Measurements from ENCODE around the gene TMEM212.

Gene TMEM212

DNA sequence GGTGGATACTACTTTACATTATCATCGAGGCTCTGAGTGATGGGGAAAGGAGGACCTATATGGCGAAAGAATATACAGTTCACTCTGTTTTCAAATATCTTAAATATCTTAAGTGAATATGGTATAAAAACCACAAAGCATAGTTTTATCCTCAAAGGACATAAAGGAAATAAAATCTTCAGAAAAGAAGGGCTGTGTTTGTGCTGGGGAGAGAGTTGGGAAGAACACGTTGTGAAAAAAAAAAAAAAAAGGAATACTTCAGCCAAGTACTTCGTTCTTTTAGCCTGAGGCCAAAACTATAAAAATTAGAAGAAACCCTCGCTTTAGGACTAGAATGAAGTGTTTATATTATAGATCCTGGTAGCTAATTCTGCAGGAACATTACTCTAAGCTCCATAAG is 10.2 kb upstream of the TMEM212 start:
- peaks cover 0 to 11% of the 10 kb centered on the region in 2 donors for H3K4me1 ChIP-seq (ENCODE audit: control insufficient read depth in 2 of 2, insufficient read depth in 1 of 2, low read depth in 1 of 2, low read length in 2 of 2)
- H3K27ac ChIP-seq (replicated peaks; ENCODE audit: low read length), result no peak overlapping the region
- no peaks in the 10 kb centered on the region for H3K27me3 ChIP-seq (ENCODE audit: control insufficient read depth in 3 of 3, insufficient read depth in 3 of 3, low read depth in 1 of 3, low read length in 3 of 3)
- H3K36me3 ChIP-seq (replicated peaks in 1 of 2; ENCODE audit: control insufficient read depth in 2 of 2, insufficient read depth in 2 of 2, low read length in 2 of 2), result no peaks in the 10 kb centered on the region
- no peak overlapping the region for H3K4ac ChIP-seq (ENCODE audit: low read length)
- no peak overlapping the region for H2BK15ac ChIP-seq (ENCODE audit: low read length)
- no peak overlapping the region for H4K8ac ChIP-seq (ENCODE audit: low read depth, low read length)
- no peak overlapping the region for H3K4me2 ChIP-seq (ENCODE audit: insufficient read depth, low read length, poor library complexity, severe bottlenecking)
- no peak overlapping the region for H3K4me3 ChIP-seq (ENCODE audit: low read length in 2 of 2)
- H2AFZ ChIP-seq (ENCODE audit: low read length), result no peak overlapping the region
- no peak overlapping the region for H2BK12ac ChIP-seq (ENCODE audit: low read length)
- no peak overlapping the region for H3K23ac ChIP-seq (ENCODE audit: low read depth, low read length, poor library complexity)
- no peak overlapping the region for H2BK120ac ChIP-seq (ENCODE audit: low read depth, low read length)
- H2BK5ac ChIP-seq (ENCODE audit: low read length), result no peak overlapping the region
- no peak overlapping the region for H3K9ac ChIP-seq (ENCODE audit: low read depth, low read length, poor library complexity)
- H3K18ac ChIP-seq (ENCODE audit: low read length), result no peak overlapping the region
- H3K79me1 ChIP-seq (ENCODE audit: low read depth, low read length), result no peaks in the 10 kb centered on the region
- no CpG with 5 or more reads among the region's 5 CpGs for WGBS, 2 donors (ENCODE audit: extremely low coverage in 2 of 2, insufficient read length in 2 of 2, insufficient replicate concordance in 1 of 2)
- no peak overlapping the region for H3K14ac ChIP-seq (ENCODE audit: low read length)
- no peak overlapping the region for H2AK5ac ChIP-seq (ENCODE audit: low read depth, low read length)
- no peak overlapping the region for H4K91ac ChIP-seq (ENCODE audit: low read depth, low read length, poor library complexity)
- no peak for DNase-seq (ENCODE audit: low spot score)
- no peaks in the 10 kb centered on the region for H3K9me3 ChIP-seq (replicated peaks in 1 of 2; ENCODE audit: control insufficient read depth in 2 of 2, insufficient read depth in 1 of 2, low read depth in 1 of 2, low read length in 2 of 2)

DNA sequence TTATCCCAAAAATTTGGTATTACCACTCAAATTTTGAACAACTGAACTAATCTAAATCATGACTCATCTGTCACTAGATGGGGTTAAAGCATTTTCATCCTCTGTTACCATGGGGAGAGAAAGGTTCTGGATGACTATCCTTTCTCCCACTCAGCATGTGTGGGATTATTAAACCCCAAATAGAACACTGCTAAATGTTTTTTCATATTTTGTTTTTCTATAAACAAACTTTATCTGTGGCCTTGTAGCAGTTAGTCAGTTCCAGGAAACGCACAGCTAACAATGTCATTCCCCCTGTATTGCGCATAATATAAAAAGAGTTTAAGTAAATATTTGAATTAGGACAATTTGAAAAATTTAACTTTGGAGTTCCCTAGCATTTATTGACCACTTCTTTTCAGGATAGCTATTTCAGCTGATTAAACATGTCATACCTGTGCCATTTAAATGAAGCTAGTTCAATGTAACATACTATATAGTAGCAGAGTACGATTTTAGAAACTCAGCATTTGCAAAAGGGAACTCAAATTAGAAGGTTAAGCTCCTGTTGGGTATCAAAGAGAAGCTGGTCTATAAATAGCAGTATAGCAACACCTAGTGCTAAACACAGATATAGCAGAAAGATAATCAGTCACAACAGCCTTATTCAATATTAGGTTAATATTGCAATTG is 9.2 kb upstream of the TMEM212 start:
- no peak overlapping the region for H2AK5ac ChIP-seq (ENCODE audit: low read depth, low read length)
- no peaks in the 10 kb centered on the region for H3K9me3 ChIP-seq (replicated peaks in 1 of 2; ENCODE audit: control insufficient read depth in 2 of 2, insufficient read depth in 1 of 2, low read depth in 1 of 2, low read length in 2 of 2)
- no peak for DNase-seq (ENCODE audit: low spot score)
- H2BK5ac ChIP-seq (ENCODE audit: low read length), result no peak overlapping the region
- H2BK15ac ChIP-seq (ENCODE audit: low read length), result no peak overlapping the region
- WGBS, 2 donors (ENCODE audit: extremely low coverage in 2 of 2, insufficient read length in 2 of 2, insufficient replicate concordance in 1 of 2), result no CpG with 5 or more reads among the region's 3 CpGs
- no peak overlapping the region for H3K23ac ChIP-seq (ENCODE audit: low read depth, low read length, poor library complexity)
- H3K27me3 ChIP-seq (ENCODE audit: control insufficient read depth in 3 of 3, insufficient read depth in 3 of 3, low read depth in 1 of 3, low read length in 3 of 3), result no peaks in the 10 kb centered on the region
- no peak overlapping the region for H2BK120ac ChIP-seq (ENCODE audit: low read depth, low read length)
- no peak overlapping the region for H3K27ac ChIP-seq (replicated peaks; ENCODE audit: low read length)
- H3K9ac ChIP-seq (ENCODE audit: low read depth, low read length, poor library complexity), result no peak overlapping the region
- H3K4me2 ChIP-seq (ENCODE audit: insufficient read depth, low read length, poor library complexity, severe bottlenecking), result no peak overlapping the region
- no peak overlapping the region for H2BK12ac ChIP-seq (ENCODE audit: low read length)
- H3K79me1 ChIP-seq (ENCODE audit: low read depth, low read length), result no peaks in the 10 kb centered on the region
- peaks cover 2 to 15% of the 10 kb centered on the region in 2 donors for H3K4me1 ChIP-seq (ENCODE audit: control insufficient read depth in 2 of 2, insufficient read depth in 1 of 2, low read depth in 1 of 2, low read length in 2 of 2)
- no peaks in the 10 kb centered on the region for H3K36me3 ChIP-seq (replicated peaks in 1 of 2; ENCODE audit: control insufficient read depth in 2 of 2, insufficient read depth in 2 of 2, low read length in 2 of 2)
- no peak overlapping the region for H3K18ac ChIP-seq (ENCODE audit: low read length)
- peak overlapping the region; percentile 44 for H2AFZ ChIP-seq (ENCODE audit: low read length)
- H4K91ac ChIP-seq (ENCODE audit: low read depth, low read length, poor library complexity), result no peak overlapping the region
- no peak overlapping the region for H3K4ac ChIP-seq (ENCODE audit: low read length)
- H3K4me3 ChIP-seq (ENCODE audit: low read length in 2 of 2), result no peak overlapping the region
- H3K14ac ChIP-seq (ENCODE audit: low read length), result no peak overlapping the region
- no peak overlapping the region for H4K8ac ChIP-seq (ENCODE audit: low read depth, low read length)

DNA sequence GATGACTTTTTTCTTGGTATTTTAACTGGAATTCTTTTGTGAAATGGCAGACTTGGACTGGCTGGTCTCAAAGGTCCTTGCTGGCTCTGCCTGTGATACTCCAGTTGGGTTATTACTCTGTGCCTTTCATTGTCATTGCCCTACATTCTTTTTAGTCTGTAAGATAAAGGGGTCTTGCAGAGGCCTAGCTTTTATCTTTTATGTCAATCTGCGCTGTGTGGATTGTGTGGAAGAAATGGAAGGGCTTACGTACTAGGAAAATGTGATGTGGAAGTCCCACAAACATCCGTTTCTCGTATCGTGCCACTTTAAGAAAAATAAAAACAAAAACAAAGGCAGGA is 8.7 kb upstream of the TMEM212 start:
- no peak for DNase-seq (ENCODE audit: low spot score)
- Histone ChIP-seq H3K23ac (ENCODE audit: low read depth, low read length, poor library complexity) (no peak overlapping the region), H2BK5ac (ENCODE audit: low read length) (no peak overlapping the region), H2AK5ac (ENCODE audit: low read depth, low read length) (no peak overlapping the region), H3K4me3 (ENCODE audit: low read length in 2 of 2) (no peak overlapping the region), H2BK15ac (ENCODE audit: low read length) (no peak overlapping the region), H3K4me2 (ENCODE audit: insufficient read depth, low read length, poor library complexity, severe bottlenecking) (no peak overlapping the region), H2BK12ac (ENCODE audit: low read length) (no peak overlapping the region), H4K91ac (ENCODE audit: low read depth, low read length, poor library complexity) (no peak overlapping the region), H2BK120ac (ENCODE audit: low read depth, low read length) (no peak overlapping the region), H4K8ac (ENCODE audit: low read depth, low read length) (no peak overlapping the region), H3K4ac (ENCODE audit: low read length) (no peak overlapping the region), H3K9ac (ENCODE audit: low read depth, low read length, poor library complexity) (no peak overlapping the region), H3K27ac (replicated peaks; ENCODE audit: low read length) (no peak overlapping the region), H3K79me1 (ENCODE audit: low read depth, low read length) (no peaks in the 10 kb centered on the region), H3K14ac (ENCODE audit: low read length) (no peak overlapping the region), H3K27me3 (ENCODE audit: control insufficient read depth in 3 of 3, insufficient read depth in 3 of 3, low read depth in 1 of 3, low read length in 3 of 3) (no peaks in the 10 kb centered on the region), H3K18ac (ENCODE audit: low read length) (no peak overlapping the region), H2AFZ (ENCODE audit: low read length) (peak overlapping the region; percentile 44), H3K4me1 (ENCODE audit: control insufficient read depth in 2 of 2, insufficient read depth in 1 of 2, low read depth in 1 of 2, low read length in 2 of 2) (peaks cover 2 to 18% of the 10 kb centered on the region in 2 donors), H3K36me3 (replicated peaks in 1 of 2; ENCODE audit: control insufficient read depth in 2 of 2, insufficient read depth in 2 of 2, low read length in 2 of 2) (no peaks in the 10 kb centered on the region), H3K9me3 (replicated peaks in 1 of 2; ENCODE audit: control insufficient read depth in 2 of 2, insufficient read depth in 1 of 2, low read depth in 1 of 2, low read length in 2 of 2) (no peaks in the 10 kb centered on the region)
- WGBS, 2 donors (ENCODE audit: extremely low coverage in 2 of 2, insufficient read length in 2 of 2, insufficient replicate concordance in 1 of 2), result no CpG with 5 or more reads among the region's 5 CpGs

DNA sequence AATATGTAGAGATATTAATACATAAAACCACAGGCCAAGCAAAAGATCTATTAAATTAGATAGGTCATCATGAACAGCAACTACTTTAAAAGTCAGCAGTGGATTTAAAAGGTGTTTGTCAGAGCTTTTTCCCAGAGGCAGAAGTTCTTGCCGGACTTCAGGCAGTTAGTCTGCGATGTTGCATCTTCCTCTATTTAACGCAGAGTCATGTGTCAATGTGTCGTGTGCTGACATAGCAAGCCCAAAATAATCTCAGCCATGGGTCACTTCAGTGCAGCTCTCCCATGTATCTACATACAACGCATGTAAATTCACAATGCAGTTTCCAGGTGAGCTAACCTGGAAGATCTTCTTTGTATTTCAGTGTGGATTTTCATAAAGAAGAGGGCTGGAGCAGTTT is 8.0 kb upstream of the TMEM212 start:
- H2AK5ac ChIP-seq (ENCODE audit: low read depth, low read length), result no peak overlapping the region
- no peak overlapping the region for H3K4me2 ChIP-seq (ENCODE audit: insufficient read depth, low read length, poor library complexity, severe bottlenecking)
- no peak overlapping the region for H4K8ac ChIP-seq (ENCODE audit: low read depth, low read length)
- H2BK120ac ChIP-seq (ENCODE audit: low read depth, low read length), result no peak overlapping the region
- no peak overlapping the region for H2AFZ ChIP-seq (ENCODE audit: low read length)
- no peaks in the 10 kb centered on the region for H3K79me1 ChIP-seq (ENCODE audit: low read depth, low read length)
- H3K18ac ChIP-seq (ENCODE audit: low read length), result no peak overlapping the region
- H3K4ac ChIP-seq (ENCODE audit: low read length), result no peak overlapping the region
- no peak overlapping the region for H3K14ac ChIP-seq (ENCODE audit: low read length)
- no peaks in the 10 kb centered on the region for H3K9me3 ChIP-seq (replicated peaks in 1 of 2; ENCODE audit: control insufficient read depth in 2 of 2, insufficient read depth in 1 of 2, low read depth in 1 of 2, low read length in 2 of 2)
- no peak overlapping the region for H2BK5ac ChIP-seq (ENCODE audit: low read length)
- H3K27ac ChIP-seq (replicated peaks; ENCODE audit: low read length), result no peak overlapping the region
- H4K91ac ChIP-seq (ENCODE audit: low read depth, low read length, poor library complexity), result no peak overlapping the region
- H3K9ac ChIP-seq (ENCODE audit: low read depth, low read length, poor library complexity), result no peak overlapping the region
- H3K27me3 ChIP-seq (ENCODE audit: control insufficient read depth in 3 of 3, insufficient read depth in 3 of 3, low read depth in 1 of 3, low read length in 3 of 3), result no peaks in the 10 kb centered on the region
- no peak overlapping the region for H2BK15ac ChIP-seq (ENCODE audit: low read length)
- no peak overlapping the region for H2BK12ac ChIP-seq (ENCODE audit: low read length)
- no peaks in the 10 kb centered on the region for H3K36me3 ChIP-seq (replicated peaks in 1 of 2; ENCODE audit: control insufficient read depth in 2 of 2, insufficient read depth in 2 of 2, low read length in 2 of 2)
- WGBS, 2 donors (ENCODE audit: extremely low coverage in 2 of 2, insufficient read length in 2 of 2, insufficient replicate concordance in 1 of 2), result no CpG with 5 or more reads among the region's 5 CpGs
- peaks cover 2 to 16% of the 10 kb centered on the region in 2 donors for H3K4me1 ChIP-seq (ENCODE audit: control insufficient read depth in 2 of 2, insufficient read depth in 1 of 2, low read depth in 1 of 2, low read length in 2 of 2)
- no peak for DNase-seq (ENCODE audit: low spot score)
- no peak overlapping the region for H3K4me3 ChIP-seq (ENCODE audit: low read length in 2 of 2)
- no peak overlapping the region for H3K23ac ChIP-seq (ENCODE audit: low read depth, low read length, poor library complexity)

All from neuronal stem cell (in vitro differentiated cells).